Mesothelial cell of epicardium (in vitro differentiated cells): Measurements from ENCODE around the gene MRPL9. TPM values are rescaled to one million over a fixed set of nuclear protein-coding genes. Genes with fewer than 3 reads are reported as not detected.
"Not testable (repeated sequence)": the region's sequence is repeated elsewhere in the genome, so short reads cannot be mapped to it uniquely, and the experiment has no call there.

ENCODE experiments used
- DNase-seq, 2 experiments: peaks; one replicate each; pipeline ENCODE4 v3.0.0; 2021; ENCODE audit warnings: low spot score in 2 of 2; ENCODE audit not compliant: unreplicated experiment in 2 of 2
- H3K27ac Mint-ChIP-seq: 2 replicates; pipeline ENCODE4 v1.8.0; 2021; ENCODE audit warnings: mixed read lengths
- H3K27me3 Mint-ChIP-seq: 2 replicates; pipeline ENCODE4 v1.8.0; 2021; ENCODE audit warnings: low read depth, mixed read lengths
- H3K36me3 Mint-ChIP-seq: 2 replicates; pipeline ENCODE4 v1.8.0; 2021; ENCODE audit warnings: mixed read lengths
- H3K4me1 Mint-ChIP-seq: 2 replicates; pipeline ENCODE4 v1.8.0; 2021; ENCODE audit warnings: mixed read lengths
- H3K4me3 Mint-ChIP-seq: 2 replicates; pipeline ENCODE4 v1.8.0; 2021; ENCODE audit warnings: mild to moderate bottlenecking, moderate library complexity, mixed read lengths
- H3K9me3 Mint-ChIP-seq: 2 replicates; pipeline ENCODE4 v1.8.0; 2021; ENCODE audit warnings: mixed read lengths
- total RNA-seq: library from RNA; stranded (reverse); gene quantifications from 3 replicates; pipeline ENCODE4 v1.2.1, GENCODE V29; 2021
- TF ChIP-seq, protein P1 (sequence below): fragments of 200-600 bp; sonication (generic); IDR thresholded peaks from one replicate; pipeline ENCODE4 v1.5.0; 2021; ENCODE audit warnings: antibody characterized with exemption; ENCODE audit not compliant: unreplicated experiment

MRPL9 gene
- total RNA-seq, 1 donor from 2014 or later, result 73.1 TPM

DNA sequence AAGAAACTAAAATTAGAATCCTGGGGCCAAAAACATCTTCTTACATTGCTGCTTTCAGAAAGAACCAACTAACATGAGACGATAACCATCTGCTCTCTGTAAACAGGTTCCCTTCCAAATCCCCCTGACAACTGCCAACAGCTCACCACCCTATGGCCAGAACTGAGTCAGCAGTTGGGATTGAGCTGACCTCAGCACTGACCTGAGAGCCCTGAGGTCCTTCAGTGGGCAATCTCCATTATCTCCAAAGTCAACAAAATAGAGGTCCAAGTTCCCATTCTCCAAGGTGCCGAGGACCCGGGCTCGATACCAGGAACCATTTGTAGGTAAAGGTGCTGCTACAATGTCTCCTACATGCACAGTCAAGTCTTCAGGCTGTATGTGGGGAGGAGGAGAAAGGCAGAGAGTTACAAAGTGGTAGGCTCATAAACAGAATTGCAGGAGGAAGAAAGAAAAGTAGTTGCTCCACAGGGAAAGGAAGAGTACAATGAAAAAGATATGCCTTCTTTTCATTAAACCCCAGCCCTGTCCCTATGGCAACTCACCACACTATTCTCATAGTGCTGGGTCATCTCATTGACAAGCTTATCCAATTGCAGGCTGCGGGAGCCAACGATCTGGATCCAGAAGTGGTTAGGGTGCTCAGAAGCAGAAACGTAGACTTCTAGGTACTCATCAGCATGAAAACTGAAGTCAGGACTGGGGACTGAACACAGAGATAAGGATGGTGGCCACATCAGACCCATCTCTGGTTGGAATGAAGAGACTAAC lies 12.8 kb upstream of the MRPL9 start:
- H3K27ac Mint-ChIP-seq, result no peak overlapping the region
- TF ChIP-seq, protein P1, sequence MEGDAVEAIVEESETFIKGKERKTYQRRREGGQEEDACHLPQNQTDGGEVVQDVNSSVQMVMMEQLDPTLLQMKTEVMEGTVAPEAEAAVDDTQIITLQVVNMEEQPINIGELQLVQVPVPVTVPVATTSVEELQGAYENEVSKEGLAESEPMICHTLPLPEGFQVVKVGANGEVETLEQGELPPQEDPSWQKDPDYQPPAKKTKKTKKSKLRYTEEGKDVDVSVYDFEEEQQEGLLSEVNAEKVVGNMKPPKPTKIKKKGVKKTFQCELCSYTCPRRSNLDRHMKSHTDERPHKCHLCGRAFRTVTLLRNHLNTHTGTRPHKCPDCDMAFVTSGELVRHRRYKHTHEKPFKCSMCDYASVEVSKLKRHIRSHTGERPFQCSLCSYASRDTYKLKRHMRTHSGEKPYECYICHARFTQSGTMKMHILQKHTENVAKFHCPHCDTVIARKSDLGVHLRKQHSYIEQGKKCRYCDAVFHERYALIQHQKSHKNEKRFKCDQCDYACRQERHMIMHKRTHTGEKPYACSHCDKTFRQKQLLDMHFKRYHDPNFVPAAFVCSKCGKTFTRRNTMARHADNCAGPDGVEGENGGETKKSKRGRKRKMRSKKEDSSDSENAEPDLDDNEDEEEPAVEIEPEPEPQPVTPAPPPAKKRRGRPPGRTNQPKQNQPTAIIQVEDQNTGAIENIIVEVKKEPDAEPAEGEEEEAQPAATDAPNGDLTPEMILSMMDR, result no peak
- no peak for DNase-seq
- no peaks in the 10 kb centered on the region for H3K4me1 Mint-ChIP-seq
- H3K4me3 Mint-ChIP-seq, result no peak overlapping the region
- H3K36me3 Mint-ChIP-seq, result peaks cover 13% of the 10 kb centered on the region
- no peaks in the 10 kb centered on the region for H3K27me3 Mint-ChIP-seq
- H3K9me3 Mint-ChIP-seq, result no peaks in the 10 kb centered on the region

DNA sequence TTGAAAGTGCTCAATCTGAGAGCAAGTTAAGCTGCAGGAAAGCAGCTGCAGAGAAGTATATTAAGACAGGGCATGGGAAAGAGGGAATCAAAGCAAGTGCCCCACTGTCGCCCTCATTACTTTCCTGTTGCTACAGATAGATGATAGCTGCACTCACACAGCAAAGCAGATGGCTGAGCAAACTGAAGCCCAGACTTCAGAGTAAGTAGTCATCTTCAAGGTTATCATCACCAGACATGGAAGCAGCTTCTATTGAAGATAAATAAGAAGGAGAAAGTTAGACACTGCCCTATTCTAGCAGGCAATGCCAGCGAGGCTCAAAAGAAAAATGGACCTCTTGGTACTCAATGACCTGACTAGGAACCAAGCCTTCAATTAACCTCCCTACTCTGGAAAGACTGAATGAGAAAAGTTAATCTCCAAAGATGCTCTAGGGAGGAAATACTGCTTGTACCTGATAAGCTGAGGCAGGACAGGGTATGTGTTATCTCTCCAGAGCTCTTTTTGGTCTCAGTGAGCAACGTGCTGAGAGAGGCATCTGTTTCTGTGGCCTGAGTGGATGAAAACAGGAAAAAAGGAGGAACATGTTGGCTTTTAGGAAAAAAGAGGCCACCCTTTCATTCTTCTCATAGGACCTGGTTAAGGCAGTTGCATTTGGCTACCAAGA lies 11.1 kb upstream of the MRPL9 start:
- Mint-ChIP-seq H3K27me3 (no peaks in the 10 kb centered on the region), H3K4me3 (no peak overlapping the region), H3K36me3 (peaks cover 16% of the 10 kb centered on the region), H3K9me3 (no peaks in the 10 kb centered on the region), H3K4me1 (no peaks in the 10 kb centered on the region), H3K27ac (no peak overlapping the region)
- no peak for DNase-seq
- TF ChIP-seq, protein P1, result no peak

DNA sequence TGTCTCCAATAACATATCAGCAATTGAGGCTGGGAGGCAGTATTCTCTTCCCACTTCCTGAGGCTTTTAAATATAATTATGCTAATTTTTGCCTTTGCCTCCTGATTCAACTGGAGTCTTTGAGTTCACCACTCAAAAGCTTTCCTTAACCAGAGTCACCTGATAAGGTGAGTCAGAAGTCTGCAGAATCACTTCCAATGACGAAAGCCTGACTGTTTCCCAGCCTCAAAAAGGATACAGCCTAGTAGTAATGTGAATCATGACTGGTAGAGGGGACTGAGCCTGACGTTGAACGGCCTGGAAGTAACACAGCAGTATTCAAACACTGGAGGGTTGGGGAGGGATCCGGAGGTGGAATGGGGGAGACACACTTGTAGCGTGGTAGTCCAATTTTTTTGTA lies 10.4 kb upstream of the MRPL9 start:
- no peak for DNase-seq
- no peaks in the 10 kb centered on the region for H3K9me3 Mint-ChIP-seq
- H3K27me3 Mint-ChIP-seq, result no peaks in the 10 kb centered on the region

DNA sequence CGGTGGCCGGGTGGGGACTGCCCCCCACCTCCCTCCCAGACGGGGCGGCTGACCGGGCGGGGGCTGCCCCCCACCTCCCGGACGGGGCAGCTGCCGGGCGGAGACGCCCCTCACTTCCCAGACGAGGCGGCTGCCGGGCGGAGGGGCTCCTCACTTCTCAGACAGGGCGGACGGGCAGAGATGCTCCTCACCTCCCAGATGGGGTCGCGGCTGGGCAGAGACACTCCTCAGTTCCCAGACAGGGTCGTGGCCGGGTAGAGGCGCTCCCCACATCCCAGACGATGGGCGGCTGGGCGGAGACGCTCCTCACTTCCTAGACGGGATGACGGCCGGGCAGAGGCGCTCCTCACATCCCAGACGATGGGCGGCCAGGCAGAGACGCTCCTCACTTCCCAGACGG lies 6.0 kb upstream of the MRPL9 start:
- not testable (repeated sequence) for H3K9me3 Mint-ChIP-seq, H3K36me3 Mint-ChIP-seq, H3K27me3 Mint-ChIP-seq, H3K4me3 Mint-ChIP-seq, H3K27ac Mint-ChIP-seq, DNase-seq
- H3K4me1 Mint-ChIP-seq, result peaks cover 10% of the 10 kb centered on the region

More for the DNA sequence above, 10.4 kb upstream of the MRPL9 start:
- no peaks in the 10 kb centered on the region for H3K4me1 Mint-ChIP-seq
- TF ChIP-seq, protein P1, result no peak
- H3K36me3 Mint-ChIP-seq, result peaks cover 16% of the 10 kb centered on the region
- H3K4me3 Mint-ChIP-seq, result no peak overlapping the region
- H3K27ac Mint-ChIP-seq, result no peak overlapping the region

DNA sequence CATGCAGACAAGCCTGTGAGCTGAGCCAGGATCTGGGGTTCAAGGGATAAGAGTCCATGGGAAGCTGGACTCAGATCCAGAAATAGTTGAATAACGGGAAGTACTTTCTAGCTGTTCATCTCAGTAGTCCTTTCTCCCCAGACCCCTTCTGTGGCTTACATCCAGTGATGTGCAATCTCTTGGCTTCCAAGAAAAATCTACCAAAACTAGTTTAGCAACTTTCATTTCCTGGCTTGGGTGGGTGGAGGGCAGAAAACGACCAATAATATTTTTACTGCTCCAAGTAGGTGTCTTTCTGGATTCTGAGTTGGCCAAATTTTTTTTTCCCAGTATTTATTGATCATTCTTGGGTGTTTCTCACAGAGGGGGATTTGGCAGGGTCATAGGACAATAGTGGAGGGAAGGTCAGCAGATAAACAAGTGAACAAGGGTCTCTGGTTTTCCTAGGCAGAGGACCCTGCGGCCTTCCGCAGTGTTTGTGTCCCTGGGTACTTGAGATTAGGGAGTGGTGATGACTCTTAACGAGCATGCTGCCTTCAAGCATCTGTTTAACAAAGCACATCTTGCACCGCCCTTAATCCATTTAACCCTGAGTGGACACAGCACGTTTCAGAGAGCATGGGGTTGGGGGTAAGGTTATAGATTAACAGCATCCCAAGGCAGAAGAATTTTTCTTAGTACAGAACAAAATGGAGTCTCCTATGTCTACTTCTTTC lies 5.2 kb upstream of the MRPL9 start:
- peak overlapping the region; percentile 74 for H3K27ac Mint-ChIP-seq
- H3K9me3 Mint-ChIP-seq, DNase-seq, H3K36me3 Mint-ChIP-seq, H3K4me3 Mint-ChIP-seq, H3K27me3 Mint-ChIP-seq: not testable (repeated sequence)
- peaks cover 13% of the 10 kb centered on the region for H3K4me1 Mint-ChIP-seq

DNA sequence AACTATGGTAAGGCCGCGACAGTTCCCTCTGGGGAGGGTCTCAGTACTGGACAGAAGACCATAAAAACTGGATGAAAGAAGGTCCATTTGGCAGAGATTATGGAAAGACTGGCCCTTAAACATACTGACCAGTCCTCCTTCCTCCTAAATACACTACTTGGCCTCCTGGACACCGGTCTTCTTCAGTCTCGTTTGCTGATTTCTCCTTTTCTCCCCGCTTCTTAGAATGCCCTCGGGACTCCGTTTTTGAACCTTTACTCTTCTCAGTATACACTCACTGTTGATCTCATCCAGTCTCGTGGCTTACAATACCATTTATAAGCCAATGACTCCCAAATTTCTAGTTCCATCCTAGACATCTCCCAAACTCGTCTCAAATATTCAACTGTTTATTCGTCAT lies 694 bp upstream of the MRPL9 start:
- TF ChIP-seq, protein P1, result no peak
- H3K36me3 Mint-ChIP-seq, result peaks cover 23% of the 10 kb centered on the region
- H3K9me3 Mint-ChIP-seq, result no peaks in the 10 kb centered on the region
- peak overlapping the region; percentile 82 for H3K4me3 Mint-ChIP-seq
- no peak for DNase-seq
- peak overlapping the region; percentile 91 for H3K27ac Mint-ChIP-seq
- H3K4me1 Mint-ChIP-seq, result peaks cover 21% of the 10 kb centered on the region
- H3K27me3 Mint-ChIP-seq, result no peaks in the 10 kb centered on the region
